ENCODE data around the gene RBM28. TPM values are rescaled to one million over a fixed set of nuclear protein-coding genes. Genes with fewer than 3 reads are reported as not detected.

Gene RBM28
- total RNA-seq, 1 donor from 2014 or later, result 42.8 TPM

- H3K27me3 Mint-ChIP-seq (ENCODE audit: unreplicated experiment), result no peaks in the 10 kb centered on the region
- H3K4me3 Mint-ChIP-seq (ENCODE audit: unreplicated experiment), result peak overlapping the region; percentile 3
- TF ChIP-seq CTCF (IDR thresholded peaks at IDR 0.05; ENCODE audit: unreplicated experiment), result no peak
- no peak for DNase-seq (ENCODE audit: low spot score)
- H3K36me3 Mint-ChIP-seq (ENCODE audit: low read depth, unreplicated experiment), result peaks cover 33% of the 10 kb centered on the region
- no peaks in the 10 kb centered on the region for H3K9me3 Mint-ChIP-seq (ENCODE audit: unreplicated experiment)
- H3K27ac Mint-ChIP-seq (ENCODE audit: unreplicated experiment), result no peak overlapping the region
- peaks cover 30% of the 10 kb centered on the region for H3K4me1 Mint-ChIP-seq (ENCODE audit: unreplicated experiment)
Observed at GRCh38 chr7:128322040-128322643, 21.6 kb downstream of the RBM28 start.

GRCh38 chr7:128321044-128321422 is 22.7 kb downstream of the RBM28 start:
- Mint-ChIP-seq H3K4me1 (ENCODE audit: unreplicated experiment) (peaks cover 38% of the 10 kb centered on the region), H3K9me3 (ENCODE audit: unreplicated experiment) (no peaks in the 10 kb centered on the region), H3K27me3 (ENCODE audit: unreplicated experiment) (no peaks in the 10 kb centered on the region), H3K36me3 (ENCODE audit: low read depth, unreplicated experiment) (peaks cover 38% of the 10 kb centered on the region), H3K4me3 (ENCODE audit: unreplicated experiment) (peak overlapping the region; percentile 65), H3K27ac (ENCODE audit: unreplicated experiment) (peak overlapping the region; percentile 65)
- TF ChIP-seq CTCF (IDR thresholded peaks at IDR 0.05; ENCODE audit: unreplicated experiment), result no peak
- DNase-seq (ENCODE audit: low spot score), result no peak

- H3K4me3 Mint-ChIP-seq (ENCODE audit: unreplicated experiment), result no peak overlapping the region
- no peak for TF ChIP-seq CTCF (IDR thresholded peaks at IDR 0.05; ENCODE audit: unreplicated experiment)
- peaks cover 43% of the 10 kb centered on the region for H3K36me3 Mint-ChIP-seq (ENCODE audit: low read depth, unreplicated experiment)
- no peaks in the 10 kb centered on the region for H3K9me3 Mint-ChIP-seq (ENCODE audit: unreplicated experiment)
- no peaks in the 10 kb centered on the region for H3K27me3 Mint-ChIP-seq (ENCODE audit: unreplicated experiment)
- no peak for DNase-seq (ENCODE audit: low spot score)
- H3K4me1 Mint-ChIP-seq (ENCODE audit: unreplicated experiment), result peaks cover 40% of the 10 kb centered on the region
- peak overlapping the region; percentile 83 for H3K27ac Mint-ChIP-seq (ENCODE audit: unreplicated experiment)
Observed at GRCh38 chr7:128318691-128319090, 25.0 kb downstream of the RBM28 start.

DNA sequence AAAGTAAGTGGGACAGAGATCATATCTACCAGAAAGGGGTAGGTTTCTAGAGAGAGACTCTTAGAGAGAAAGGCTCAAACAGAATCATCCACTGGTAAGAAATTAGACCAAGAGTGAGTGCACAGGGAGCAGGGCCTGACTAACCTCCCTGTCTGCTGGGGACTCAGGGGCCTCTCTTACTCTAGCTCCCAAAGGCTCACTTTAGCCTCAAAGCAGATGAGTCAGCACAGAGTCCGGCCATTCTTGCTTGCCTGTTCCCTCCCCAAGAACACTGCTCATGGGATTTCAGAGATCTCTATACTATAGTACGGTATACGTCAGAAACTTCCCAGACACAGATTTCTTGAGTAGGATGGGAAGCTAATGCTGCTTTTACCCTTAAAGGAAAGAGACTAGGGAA is 32.7 kb downstream of the RBM28 start:
- TF ChIP-seq CTCF (IDR thresholded peaks at IDR 0.05; ENCODE audit: unreplicated experiment), result no peak
- H3K9me3 Mint-ChIP-seq (ENCODE audit: unreplicated experiment), result no peaks in the 10 kb centered on the region
- no peak overlapping the region for H3K27ac Mint-ChIP-seq (ENCODE audit: unreplicated experiment)
- no peak overlapping the region for H3K4me3 Mint-ChIP-seq (ENCODE audit: unreplicated experiment)
- H3K27me3 Mint-ChIP-seq (ENCODE audit: unreplicated experiment), result no peaks in the 10 kb centered on the region
- peaks cover 59% of the 10 kb centered on the region for H3K36me3 Mint-ChIP-seq (ENCODE audit: low read depth, unreplicated experiment)
- DNase-seq (ENCODE audit: low spot score), result no peak
- H3K4me1 Mint-ChIP-seq (ENCODE audit: unreplicated experiment), result peaks cover 1% of the 10 kb centered on the region

DNA sequence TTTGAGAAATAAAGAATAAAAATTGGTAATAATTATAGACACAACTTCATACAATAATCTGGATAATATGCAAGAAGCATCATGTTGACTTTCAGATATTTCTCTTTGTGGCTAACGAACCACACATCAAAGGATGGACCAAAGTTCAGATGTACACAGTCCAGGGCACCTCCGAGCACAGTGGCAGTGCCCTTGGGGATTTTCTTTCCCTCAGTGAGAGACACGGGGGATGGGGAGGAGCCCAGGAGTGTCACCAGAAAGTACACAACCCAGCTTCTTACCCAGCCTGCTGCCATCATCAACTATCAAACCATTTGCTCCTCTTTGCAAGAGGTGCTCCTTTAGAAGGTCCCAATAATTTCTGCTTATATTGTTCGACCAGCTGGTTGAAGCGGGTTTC is 33.2 kb downstream of the RBM28 start:
- no peaks in the 10 kb centered on the region for H3K4me1 Mint-ChIP-seq (ENCODE audit: unreplicated experiment)
- peaks cover 60% of the 10 kb centered on the region for H3K36me3 Mint-ChIP-seq (ENCODE audit: low read depth, unreplicated experiment)
- no peak overlapping the region for H3K4me3 Mint-ChIP-seq (ENCODE audit: unreplicated experiment)
- no peaks in the 10 kb centered on the region for H3K27me3 Mint-ChIP-seq (ENCODE audit: unreplicated experiment)
- H3K9me3 Mint-ChIP-seq (ENCODE audit: unreplicated experiment), result no peaks in the 10 kb centered on the region
- no peak overlapping the region for H3K27ac Mint-ChIP-seq (ENCODE audit: unreplicated experiment)
- no peak for DNase-seq (ENCODE audit: low spot score)
- no peak for TF ChIP-seq CTCF (IDR thresholded peaks at IDR 0.05; ENCODE audit: unreplicated experiment)

Data from endothelial cell (in vitro differentiated cells).